Myocyte (in vitro differentiated cells): ENCODE measurements around the gene RAB3D. TPM values are rescaled to one million over a fixed set of nuclear protein-coding genes. Genes with fewer than 3 reads are reported as not detected.

Experiments used
- DNase-seq: peaks from one replicate; pipeline ENCODE4 v3.0.0-alpha.2; 2012; ENCODE audit warnings: low read depth
- total RNA-seq: library from RNA; depleted of rRNA; stranded (reverse); fragments of >200 nt; gene quantifications from 2 replicates; pipeline ENCODE4 v1.2.3, GENCODE V29; 2014

RAB3D gene
- total RNA-seq, 1 donor from 2014 or later: 0.32 TPM

DNA sequence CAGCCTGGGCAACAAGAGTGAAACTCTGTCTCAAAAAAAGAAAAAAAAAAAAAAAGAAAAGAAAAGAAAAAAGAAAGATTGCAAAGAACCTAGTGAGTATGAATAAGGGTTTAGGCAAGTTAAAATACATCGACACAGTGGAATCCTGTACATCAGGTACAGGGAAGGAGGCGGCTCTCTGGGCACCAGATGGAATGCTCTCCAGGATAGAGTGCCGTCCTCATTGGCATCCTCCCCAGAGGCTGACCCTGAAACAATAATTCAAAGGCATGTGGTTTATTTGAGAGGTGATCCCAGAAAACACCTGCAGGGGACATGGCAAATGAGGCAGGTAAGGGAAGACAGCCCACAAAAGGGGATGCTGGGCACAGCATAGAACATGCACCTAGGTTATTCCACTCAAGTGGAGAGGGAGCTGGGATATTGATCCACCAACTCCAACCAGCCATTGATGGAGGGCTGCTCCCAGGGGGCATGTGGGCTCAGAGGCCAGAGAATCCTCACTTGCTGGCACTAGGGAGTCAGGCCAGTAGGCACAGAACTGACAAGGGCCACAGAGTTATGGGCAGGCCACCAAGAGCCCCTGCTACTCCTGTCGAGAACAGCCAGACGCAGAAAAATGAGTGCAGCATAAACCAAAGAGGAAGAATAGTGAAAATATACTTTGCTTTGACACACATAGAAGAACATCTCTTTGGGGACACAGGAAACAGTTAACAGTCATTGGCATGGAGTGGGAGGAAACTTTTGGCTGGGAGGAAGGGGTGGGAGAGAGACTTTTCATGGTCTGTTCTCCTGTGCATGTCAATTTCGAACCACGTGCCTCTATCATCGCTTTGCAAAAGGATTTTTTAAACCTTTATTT lies 39.3 kb downstream of the RAB3D start:
- DNase-seq: no peak

DNA sequence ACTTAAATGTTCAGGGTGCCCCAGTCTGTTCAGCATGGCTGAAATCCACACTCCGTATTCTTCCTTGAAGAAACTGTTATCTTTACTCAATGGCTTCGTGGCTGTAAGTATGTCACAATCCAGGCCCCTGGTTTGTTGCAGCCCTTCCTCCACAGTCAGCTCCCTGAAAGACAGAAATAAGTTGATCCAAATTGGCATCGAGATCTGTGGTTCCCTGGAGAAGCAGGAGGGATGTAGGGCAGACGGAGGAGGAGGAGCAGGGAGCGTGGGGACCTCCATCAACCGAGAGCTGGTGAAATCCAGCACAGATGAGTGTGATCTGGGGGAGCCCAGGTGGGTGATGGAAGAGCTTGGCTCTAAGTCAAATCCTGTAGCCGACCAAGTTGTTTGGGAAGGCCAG lies 43.2 kb downstream of the RAB3D start:
- DNase-seq: no peak

- no peak for DNase-seq
Observed at GRCh38 chr19:11295665-11296245, 43.7 kb downstream of the RAB3D start, which contains the start of gene TSPAN16. Gene TSPAN16 (plus strand): TSS chr19:11296160. CDS start chr19:11296298, 138 bp downstream.

DNA sequence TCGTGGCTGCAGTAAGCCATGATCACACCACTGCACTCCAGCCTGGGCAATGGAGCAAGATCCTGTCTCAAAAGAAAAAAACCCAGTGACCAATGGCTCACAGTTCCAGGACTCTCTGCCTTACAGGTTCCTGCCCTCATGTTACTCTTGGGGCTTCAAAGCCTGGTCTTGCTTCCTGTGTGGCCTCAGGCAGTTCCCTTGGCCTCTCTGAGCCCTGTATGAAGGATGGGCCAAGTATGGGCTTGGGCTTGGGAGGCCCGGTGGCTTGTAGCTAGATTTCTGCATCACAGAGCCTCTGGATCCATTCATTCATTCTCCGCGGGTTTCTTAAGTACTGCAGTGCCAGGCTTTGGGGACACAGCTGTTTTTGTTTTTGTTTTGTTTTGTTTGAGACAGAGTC lies 44.3 kb downstream of the RAB3D start:
- DNase-seq: no peak

GRCh38 chr19:11293433-11294389 lies 45.7 kb downstream of the RAB3D start:
- peak; percentile 91 for DNase-seq

DNA sequence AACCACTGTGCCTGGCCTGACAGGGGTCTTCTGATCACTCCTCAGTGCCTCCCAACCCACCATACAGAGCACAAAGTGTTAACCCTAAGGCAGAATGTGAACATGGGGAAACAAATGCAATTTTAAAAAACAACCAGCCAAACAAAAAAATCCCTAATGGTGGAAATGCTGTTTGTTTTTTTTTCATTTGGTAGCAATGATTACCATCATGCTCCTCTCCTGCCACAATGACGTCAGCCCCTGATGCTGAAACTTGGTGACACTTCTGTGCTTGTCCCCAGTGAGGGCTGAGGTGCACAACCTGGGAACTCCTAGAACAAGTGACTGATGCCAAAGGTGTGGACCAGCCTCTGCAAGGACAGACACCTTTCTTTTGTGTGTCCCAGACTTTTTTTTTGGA lies 47.5 kb downstream of the RAB3D start:
- DNase-seq: no peak

DNA sequence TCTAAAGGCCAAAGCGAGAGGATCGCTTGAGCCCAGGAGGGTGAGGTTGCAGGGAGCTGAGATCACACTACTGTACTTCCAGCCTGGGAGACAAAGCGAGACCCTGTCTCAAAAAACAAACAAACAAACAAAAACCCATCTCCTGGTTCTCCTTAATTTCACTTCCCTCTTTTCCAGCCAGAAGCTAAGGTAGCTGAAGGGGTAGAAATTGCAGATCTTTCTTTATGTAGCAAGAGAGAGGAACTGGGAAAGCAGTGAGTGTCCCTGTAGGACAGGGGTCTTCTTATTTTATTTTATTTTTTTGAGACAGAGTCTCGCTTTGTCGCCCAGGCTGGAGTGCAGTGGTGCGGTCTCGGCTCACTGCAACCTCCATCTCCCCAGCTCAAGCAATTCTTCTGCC lies 48.0 kb downstream of the RAB3D start:
- DNase-seq: no peak

GRCh38 chr19:11290256-11290655 lies 49.2 kb downstream of the RAB3D start:
- no peak for DNase-seq

DNA sequence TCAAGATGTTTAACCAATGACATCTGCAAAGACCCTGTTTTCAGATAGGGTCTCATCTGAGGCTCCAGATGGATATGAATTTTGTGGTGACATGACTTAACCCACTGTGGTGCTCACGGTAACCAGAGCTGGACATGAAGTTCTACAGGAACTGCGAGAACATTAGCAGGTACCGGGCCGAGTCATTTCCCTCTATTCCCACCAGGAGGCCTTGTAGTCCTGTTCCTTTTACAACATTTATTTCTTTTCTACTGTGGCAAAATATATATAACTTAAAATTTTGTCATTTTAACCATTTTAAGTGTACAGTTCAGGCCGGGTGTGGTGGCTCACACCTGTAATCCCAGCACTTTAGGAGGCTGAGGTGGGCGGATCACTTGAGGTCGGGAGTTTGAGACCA lies 51.1 kb downstream of the RAB3D start:
- no peak for DNase-seq

- DNase-seq: peak; percentile 27
Observed at GRCh38 chr19:11286312-11286974, 53.0 kb downstream of the RAB3D start.

- DNase-seq: no peak
Observed at GRCh38 chr19:11284515-11284914, 54.9 kb downstream of the RAB3D start.

DNA sequence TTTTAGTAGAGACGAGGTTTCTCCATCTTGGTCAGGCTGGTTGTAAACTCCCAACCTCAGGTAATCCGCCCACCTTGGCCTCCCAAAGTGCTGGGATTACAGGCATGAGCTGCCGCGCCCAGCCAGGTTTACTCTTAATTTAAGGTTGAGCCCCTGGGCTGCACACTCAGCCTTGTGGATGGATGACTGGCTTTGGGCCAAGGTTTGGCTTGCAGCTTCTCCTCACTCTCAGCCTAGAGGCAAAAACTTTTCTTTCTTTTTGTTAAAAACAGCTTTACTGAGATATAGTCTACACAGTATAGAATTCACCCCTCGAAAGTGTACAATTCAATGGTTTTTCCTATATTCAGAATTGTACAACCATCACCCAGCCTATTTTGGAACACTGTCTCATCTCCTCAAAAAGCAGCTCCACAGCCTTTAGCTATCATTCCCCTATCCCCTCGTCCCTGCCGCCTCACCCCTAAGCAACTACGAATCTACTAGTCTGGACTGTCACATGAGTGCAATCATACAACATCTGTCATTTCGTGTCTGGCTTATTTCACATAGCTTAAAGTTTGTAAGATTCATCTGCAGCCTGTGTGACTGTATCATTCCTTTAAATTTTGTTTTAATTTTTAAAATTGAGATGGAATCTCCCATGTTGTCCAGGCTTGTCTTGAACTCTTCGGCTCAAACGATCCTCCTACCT lies 58.0 kb downstream of the RAB3D start:
- peak; percentile 12 for DNase-seq

- peak; percentile 71 for DNase-seq
Observed at GRCh38 chr19:11279505-11280236, 59.8 kb downstream of the RAB3D start.

- DNase-seq: no peak
Observed at GRCh38 chr19:11278670-11279069, 60.8 kb downstream of the RAB3D start.

DNA sequence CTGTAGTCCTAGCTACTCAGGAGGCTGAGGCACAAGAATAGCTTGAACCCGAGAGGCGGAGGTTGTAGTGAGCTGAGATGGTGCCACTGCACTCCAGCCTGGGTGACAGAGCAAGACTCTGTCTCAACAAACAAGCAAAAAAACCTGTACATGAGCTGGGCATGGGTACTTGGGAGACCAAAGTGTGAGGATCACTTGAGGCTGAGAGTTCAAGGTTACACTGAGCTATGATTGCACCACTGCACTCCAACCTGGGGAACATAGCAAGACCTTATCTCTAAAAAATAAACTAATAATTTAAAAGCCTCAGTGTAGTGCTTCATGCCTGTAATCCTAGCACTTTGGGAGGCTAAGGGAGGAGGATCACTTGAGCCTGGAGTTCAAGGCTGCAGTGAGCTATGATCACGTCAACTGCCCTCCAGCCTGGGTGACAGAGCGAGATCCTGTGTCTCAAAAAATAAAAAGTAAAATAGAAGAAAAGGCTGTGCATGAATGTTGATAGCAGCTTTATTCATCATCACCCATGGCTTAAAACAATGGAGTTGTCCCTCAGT lies 64.8 kb downstream of the RAB3D start:
- no peak for DNase-seq

DNA sequence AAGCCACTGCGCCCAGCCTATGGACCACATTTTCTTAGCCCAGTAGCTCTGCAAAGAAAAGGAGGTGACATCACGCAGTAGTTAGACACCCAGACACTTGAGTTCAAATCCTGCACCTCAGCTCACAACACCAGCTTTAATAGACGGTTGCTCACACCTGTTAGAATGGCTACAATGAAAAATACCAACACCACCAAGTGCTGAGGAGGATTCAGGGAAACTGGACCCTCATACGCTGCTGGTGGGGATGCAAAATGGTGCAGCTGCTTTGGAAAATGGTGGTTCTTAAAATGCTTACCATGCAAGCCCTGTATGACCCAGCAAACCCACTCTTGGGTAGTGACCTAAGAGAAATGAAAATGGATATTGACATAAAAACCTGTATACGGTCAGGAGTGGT lies 65.5 kb downstream of the RAB3D start:
- DNase-seq: no peak

DNA sequence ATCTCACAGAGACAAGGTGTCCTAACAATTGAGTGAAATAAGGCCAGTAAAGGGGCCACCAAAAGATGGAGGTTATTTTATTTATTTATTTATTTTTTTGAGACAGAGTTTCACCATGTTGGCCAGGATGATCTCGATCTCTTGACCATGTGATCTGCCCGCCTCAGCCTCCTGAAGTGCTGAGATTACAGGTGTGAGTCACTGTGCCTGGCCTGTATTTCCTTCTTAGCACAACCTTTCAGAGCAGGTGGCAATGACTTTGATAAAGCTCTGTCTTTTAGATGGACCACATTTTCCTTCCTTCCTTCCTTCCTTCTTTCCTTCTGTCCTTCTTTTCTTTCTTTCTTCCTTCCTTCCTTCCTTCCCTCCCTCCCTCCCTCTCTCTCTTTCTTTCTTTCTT lies 66.2 kb downstream of the RAB3D start:
- no peak for DNase-seq
